Activated CD8-positive, alpha-beta memory T cell treated with anti-CD3 and anti-CD28 coated beads, Interleukin-2, amount 50 U/mL, for 4 hours (primary cell): ENCODE data around the gene CRY1.
A peak's percentile ranks its signal among the peaks of the same experiment; 100 is the strongest.
"Not testable (repeated sequence)": the region's sequence is repeated elsewhere in the genome, so short reads cannot be mapped to it uniquely, and the experiment has no call there.

Source experiments
- DNase-seq: peaks from one replicate; pipeline ENCODE4 v3.0.0-alpha.2; 2020

Gene CRY1

GRCh38 chr12:107108366-107108765 is 15.0 kb upstream of the CRY1 start:
- not testable (repeated sequence) for DNase-seq

- DNase-seq, result no peak
These were observed 14.0 kb upstream of the CRY1 start for GRCh38 chr12:107107381-107107780.

- DNase-seq, result no peak
These were observed 13.1 kb upstream of the CRY1 start for GRCh38 chr12:107106241-107107025.

GRCh38 chr12:107105410-107105703 is 12.0 kb upstream of the CRY1 start:
- DNase-seq, result no peak

- no peak for DNase-seq
These were observed 10.2 kb upstream of the CRY1 start for GRCh38 chr12:107103516-107103915.

GRCh38 chr12:107103097-107103496 is 9.7 kb upstream of the CRY1 start:
- DNase-seq, result no peak

- DNase-seq, result no peak
These were observed 8.9 kb upstream of the CRY1 start for GRCh38 chr12:107102294-107102693.

- no peak for DNase-seq
These were observed 8.3 kb upstream of the CRY1 start for GRCh38 chr12:107101651-107102050.

- no peak for DNase-seq
These were observed 6.6 kb upstream of the CRY1 start for GRCh38 chr12:107099917-107100316.

GRCh38 chr12:107096571-107096970 is 3.2 kb upstream of the CRY1 start:
- DNase-seq, result no peak

GRCh38 chr12:107094183-107094448 is 767 bp upstream of the CRY1 start:
- no peak for DNase-seq

- DNase-seq, result peak; percentile 78
These were observed 506 bp downstream of the CRY1 start for GRCh38 chr12:107092669-107093416.

- no peak for DNase-seq
These were observed 1.2 kb downstream of the CRY1 start for GRCh38 chr12:107091989-107092641.

GRCh38 chr12:107091381-107091780 is 2.0 kb downstream of the CRY1 start:
- no peak for DNase-seq

- no peak for DNase-seq
These were observed 2.6 kb downstream of the CRY1 start for GRCh38 chr12:107090711-107091110.

GRCh38 chr12:107088912-107089311 is 4.4 kb downstream of the CRY1 start:
- DNase-seq, result no peak

GRCh38 chr12:107086314-107086713 is 7.0 kb downstream of the CRY1 start:
- DNase-seq, result no peak

GRCh38 chr12:107081778-107082177 is 11.6 kb downstream of the CRY1 start:
- no peak for DNase-seq

GRCh38 chr12:107080299-107080698 is 13.1 kb downstream of the CRY1 start:
- DNase-seq, result no peak

- no peak for DNase-seq
These were observed 14.0 kb downstream of the CRY1 start for GRCh38 chr12:107079172-107080011.

GRCh38 chr12:107073266-107073665 is 20.1 kb downstream of the CRY1 start:
- DNase-seq, result not testable (repeated sequence)

- DNase-seq, result no peak
These were observed 26.7 kb downstream of the CRY1 start for GRCh38 chr12:107066691-107067090.

- no peak for DNase-seq
These were observed 28.7 kb downstream of the CRY1 start for GRCh38 chr12:107064687-107065086.
